HG03108 (cell line): ENCODE measurements around the gene GPER1.
A peak's percentile ranks its signal among the peaks of the same experiment; 100 is the strongest.

Experiments used
- ATAC-seq: cut with Tn5 transposase; IDR thresholded peaks from one replicate; pipeline ENCODE4 v1.9.1; 2021; ENCODE audit warnings: moderate library complexity; ENCODE audit not compliant: unreplicated experiment

The GPER1 gene

GRCh38 chr7:1086588-1087464 lies 1.1 kb upstream of the GPER1 start:
- peak; percentile 70 for ATAC-seq

GRCh38 chr7:1087465-1087814 lies 473 bp upstream of the GPER1 start:
- ATAC-seq = no peak

GRCh38 chr7:1090236-1090635 lies 2.3 kb downstream of the GPER1 start:
- ATAC-seq = no peak

GRCh38 chr7:1090686-1091643 lies 3.1 kb downstream of the GPER1 start:
- ATAC-seq = no peak

- no peak for ATAC-seq
Observed at GRCh38 chr7:1091644-1092027, 3.7 kb downstream of the GPER1 start.

- no peak for ATAC-seq
Observed at GRCh38 chr7:1092161-1092632, 4.3 kb downstream of the GPER1 start.

GRCh38 chr7:1092806-1093501 lies 5.0 kb downstream of the GPER1 start:
- no peak for ATAC-seq

GRCh38 chr7:1093502-1093843 lies 5.6 kb downstream of the GPER1 start:
- no peak for ATAC-seq

GRCh38 chr7:1093916-1094508 lies 6.1 kb downstream of the GPER1 start:
- ATAC-seq = no peak

GRCh38 chr7:1094870-1095269 lies 7.0 kb downstream of the GPER1 start:
- no peak for ATAC-seq

- ATAC-seq = no peak
Observed at GRCh38 chr7:1095621-1096155, 7.8 kb downstream of the GPER1 start.

GRCh38 chr7:1096156-1097119 lies 8.5 kb downstream of the GPER1 start:
- ATAC-seq = no peak

- no peak for ATAC-seq
Observed at GRCh38 chr7:1097120-1097504, 9.2 kb downstream of the GPER1 start.

- ATAC-seq = no peak
Observed at GRCh38 chr7:1098243-1099153, 10.6 kb downstream of the GPER1 start.

GRCh38 chr7:1099154-1099542 lies 11.2 kb downstream of the GPER1 start:
- ATAC-seq = no peak

- no peak for ATAC-seq
Observed at GRCh38 chr7:1099637-1100036, 11.7 kb downstream of the GPER1 start.

GRCh38 chr7:1100386-1100785 lies 12.5 kb downstream of the GPER1 start:
- ATAC-seq = no peak

- no peak for ATAC-seq
Observed at GRCh38 chr7:1100834-1101562, 13.1 kb downstream of the GPER1 start.
